NCI-H2107 treated with DMSO at 0.1 percent for 48 hours (cell line): ENCODE data around the gene ZNF608.

Source experiments
- DNase-seq: peaks from one replicate; lab custom pipeline; 2025; ENCODE audit not compliant: unreplicated experiment; lab: John Stamatoyannopoulos, UW

ZNF608 gene

DNA sequence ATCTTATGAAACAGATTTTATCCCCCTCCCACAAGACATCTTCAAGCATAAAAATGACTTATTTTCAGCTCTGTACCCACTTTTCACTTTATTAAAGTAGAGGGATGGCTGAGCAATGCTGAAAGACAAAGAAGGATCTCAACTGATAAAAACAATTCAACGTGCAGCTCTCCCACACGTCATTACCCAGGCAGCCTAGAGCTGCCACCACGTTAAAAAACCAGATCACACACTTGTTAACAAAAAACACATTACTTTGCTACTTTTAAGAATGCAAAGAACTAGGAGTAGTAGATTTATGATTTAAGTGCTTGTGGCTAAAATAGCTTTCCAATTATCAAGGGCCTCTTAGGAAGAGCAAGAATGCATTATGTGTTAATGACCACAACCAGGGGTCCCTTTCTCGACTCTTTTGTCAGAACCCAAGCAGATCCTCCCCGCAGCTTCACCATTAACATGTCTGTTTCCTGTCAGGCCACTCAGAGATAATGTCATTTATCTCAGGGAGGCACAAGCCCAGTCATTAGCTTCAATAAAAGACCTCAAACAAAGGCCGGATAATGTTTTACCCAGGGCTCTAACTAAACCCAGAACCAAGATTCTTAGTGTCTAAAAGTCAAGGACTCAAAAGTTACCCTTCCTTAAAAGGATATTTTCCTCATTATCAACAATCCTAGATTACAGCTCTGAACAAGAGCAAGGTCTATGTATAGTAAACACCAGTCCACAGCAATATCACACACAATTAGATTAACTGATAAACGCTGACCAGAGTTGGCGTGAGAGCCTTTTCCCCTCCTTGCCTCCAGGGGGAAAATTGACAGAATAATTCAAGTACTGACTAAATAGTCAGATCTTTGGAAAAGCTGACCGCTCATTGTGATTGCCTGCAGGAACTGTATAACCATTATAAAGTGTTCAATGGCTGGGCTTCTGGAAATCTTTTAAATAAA lies 7.5 kb downstream of the ZNF608 start:
- no peak for DNase-seq

GRCh38 chr5:124737651-124738050 lies 8.8 kb downstream of the ZNF608 start:
- no peak for DNase-seq

GRCh38 chr5:124736805-124737188 lies 9.6 kb downstream of the ZNF608 start:
- DNase-seq = no peak

DNA sequence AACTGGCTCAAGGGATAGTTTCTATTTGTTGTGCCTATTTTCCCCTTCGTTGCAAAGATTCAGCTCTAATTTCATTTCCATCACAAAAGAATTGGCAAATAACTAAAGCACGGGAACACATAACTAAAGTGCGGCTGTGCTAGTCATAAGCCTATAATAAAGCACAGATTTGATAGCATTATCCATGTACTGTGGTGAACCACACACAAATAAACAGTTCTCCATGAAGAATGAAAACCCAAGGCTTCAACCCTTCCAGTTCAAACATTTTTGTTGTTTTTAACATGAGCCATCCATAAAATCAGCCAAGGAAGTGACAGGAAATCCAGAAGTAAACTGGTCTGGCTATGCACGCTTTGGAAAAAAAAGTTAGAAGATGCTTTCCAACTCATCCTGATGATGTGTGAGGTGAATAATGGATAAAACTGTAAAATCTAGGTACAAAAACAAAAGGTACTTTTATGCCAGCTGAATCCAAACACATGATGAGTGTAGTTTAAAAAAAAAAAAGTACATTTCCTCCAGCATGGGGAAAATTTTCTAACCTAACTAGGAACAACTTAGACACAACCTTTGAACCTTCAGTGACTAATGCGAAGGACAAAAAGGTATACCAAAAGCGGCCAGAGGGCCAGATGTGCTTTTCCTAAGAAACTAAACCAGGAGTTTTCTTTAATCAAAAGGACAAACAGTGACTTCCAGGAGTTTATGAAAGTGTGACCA lies 10.2 kb downstream of the ZNF608 start:
- DNase-seq = no peak

- no peak for DNase-seq
These were observed 11.1 kb downstream of the ZNF608 start for GRCh38 chr5:124735169-124735858.

DNA sequence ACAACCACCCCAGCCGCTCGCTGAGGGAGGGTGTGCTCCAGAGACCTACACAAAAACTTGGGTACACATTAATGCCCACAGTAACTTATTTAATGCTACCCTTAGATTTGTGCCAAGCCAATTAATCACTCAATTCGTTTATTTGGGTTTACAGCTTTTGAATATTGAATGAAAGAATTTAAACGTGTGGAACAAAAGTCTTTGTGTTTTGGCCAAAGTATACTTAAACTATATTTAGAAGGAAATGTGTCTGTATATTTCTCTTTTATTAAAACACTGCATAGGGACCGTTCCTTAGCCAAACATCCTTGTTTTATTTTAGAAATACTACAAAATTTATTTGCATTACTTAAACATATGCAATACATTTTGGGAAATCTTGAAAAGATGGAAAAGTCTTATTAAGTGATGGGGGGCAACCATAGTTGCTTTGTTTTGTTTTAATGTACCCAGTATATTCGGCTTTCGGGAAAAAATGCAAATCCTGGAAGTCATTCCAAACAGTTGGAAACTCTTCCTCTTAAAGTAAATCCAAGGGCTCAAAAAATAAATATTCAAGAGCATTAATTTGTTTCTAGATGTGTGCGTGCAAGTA lies 11.8 kb downstream of the ZNF608 start:
- DNase-seq = no peak

GRCh38 chr5:124733329-124733650 lies 13.1 kb downstream of the ZNF608 start:
- DNase-seq = no peak

GRCh38 chr5:124732428-124733328 lies 13.8 kb downstream of the ZNF608 start:
- DNase-seq = no peak

GRCh38 chr5:124730381-124730780 lies 16.1 kb downstream of the ZNF608 start:
- no peak for DNase-seq

GRCh38 chr5:124729720-124730359 lies 16.6 kb downstream of the ZNF608 start:
- DNase-seq = no peak

- no peak for DNase-seq
These were observed 17.5 kb downstream of the ZNF608 start for GRCh38 chr5:124728968-124729332.

GRCh38 chr5:124728331-124728967 lies 18.0 kb downstream of the ZNF608 start:
- no peak for DNase-seq

- no peak for DNase-seq
These were observed 19.6 kb downstream of the ZNF608 start for GRCh38 chr5:124726631-124727362.

GRCh38 chr5:124725622-124726258 lies 20.7 kb downstream of the ZNF608 start:
- DNase-seq = no peak

GRCh38 chr5:124725040-124725434 lies 21.4 kb downstream of the ZNF608 start:
- DNase-seq = no peak

- DNase-seq = no peak
These were observed 21.9 kb downstream of the ZNF608 start for GRCh38 chr5:124724357-124725039.

GRCh38 chr5:124721229-124721735 lies 25.2 kb downstream of the ZNF608 start:
- DNase-seq = no peak
